Activated CD8-positive, alpha-beta T cell treated with anti-CD3 and anti-CD28 coated beads for 36 hours (primary cell): ENCODE results near the gene EN1. TPM values are rescaled to one million over a fixed set of nuclear protein-coding genes. Genes with fewer than 3 reads are reported as not detected.

Experiments
- ATAC-seq: fragments of 200-7000 bp; cut with Tn5 transposase; one replicate; pipeline ENCODE4 v1.10.0; 2021; ENCODE audit warnings: mild to moderate bottlenecking, moderate library complexity
- CTCF ChIA-PET: fragments of 350-600 bp; sonication (Branson Sonifier 250); formaldehyde crosslinking; loops from one replicate; lab custom pipeline; 2021; ENCODE audit warnings: antibody characterized with exemption; lab: Charles Lee
- POLR2A ChIA-PET: fragments of 350-600 bp; sonication (Branson Sonifier 250); formaldehyde crosslinking; loops from one replicate; lab custom pipeline; 2021; ENCODE audit warnings: antibody characterized with exemption; lab: Charles Lee
- DNase-seq: peaks from one replicate; pipeline ENCODE4 v3.0.0-alpha.2; 2020
- H3K27ac Mint-ChIP-seq: one replicate; pipeline ENCODE4 v1.8.0; 2021; ENCODE audit warnings: mild to moderate bottlenecking, mixed read lengths
- H3K27me3 Mint-ChIP-seq: one replicate; pipeline ENCODE4 v1.8.0; 2021; ENCODE audit warnings: mixed read lengths
- H3K36me3 Mint-ChIP-seq: one replicate; pipeline ENCODE4 v1.8.0; 2021; ENCODE audit warnings: low read depth, mixed read lengths
- H3K4me1 Mint-ChIP-seq: one replicate; pipeline ENCODE4 v1.8.0; 2021; ENCODE audit warnings: low read depth, mixed read lengths
- H3K4me3 Mint-ChIP-seq: one replicate; pipeline ENCODE4 v1.8.0; 2021; ENCODE audit warnings: mild to moderate bottlenecking, moderate library complexity, mixed read lengths
- H3K9me3 Mint-ChIP-seq: one replicate; pipeline ENCODE4 v1.8.0; 2021; ENCODE audit warnings: mixed read lengths
- intact Hi-C: fragments of 100-400 bp; cut with micrococcal nuclease; formaldehyde crosslinking; loops from one replicate; pipeline ENCODE4 v1.10.0; 2022
- total RNA-seq, 2 experiments: library from RNA; stranded (reverse); gene quantifications; one replicate each; pipeline ENCODE4 v1.2.3, GENCODE V29; 2021
- TF ChIP-seq, protein P1 (sequence below): fragments of 200-600 bp; IDR thresholded peaks from one replicate; pipeline ENCODE4 v1.8.0; 2022; ENCODE audit warnings: antibody characterized with exemption, mild to moderate bottlenecking

The EN1 gene
- total RNA-seq, 2 experiments from 2014 or later, result not detected

DNA sequence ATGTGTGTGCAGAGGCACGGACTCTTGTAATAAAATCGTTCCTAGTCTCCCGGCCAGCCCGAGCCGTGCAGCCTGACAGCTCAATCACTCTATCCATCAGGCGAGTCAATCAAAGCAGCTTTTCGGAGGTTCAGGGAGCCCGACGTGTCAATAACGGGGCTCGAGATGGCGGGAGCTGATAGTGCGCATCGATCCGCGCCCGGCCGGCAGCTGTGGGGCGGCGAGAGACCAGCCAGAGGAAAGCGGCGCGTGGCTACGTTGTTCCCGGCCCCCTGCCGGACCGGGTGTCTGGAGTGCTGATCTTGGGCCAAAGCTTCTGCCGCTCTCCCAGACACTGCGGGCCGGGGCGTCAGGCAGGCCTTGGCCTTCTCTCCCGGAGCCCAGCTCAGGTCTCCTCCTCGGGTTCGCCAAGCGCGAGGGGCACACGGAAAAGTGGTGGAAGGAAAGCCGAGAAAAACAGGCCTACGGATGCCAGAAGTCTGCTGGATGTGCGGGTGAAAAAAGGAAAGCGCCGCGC is 2.4 kb downstream of the EN1 start:
- no peak for DNase-seq
- no peak overlapping the region for H3K27ac Mint-ChIP-seq
- TF ChIP-seq, protein P1, sequence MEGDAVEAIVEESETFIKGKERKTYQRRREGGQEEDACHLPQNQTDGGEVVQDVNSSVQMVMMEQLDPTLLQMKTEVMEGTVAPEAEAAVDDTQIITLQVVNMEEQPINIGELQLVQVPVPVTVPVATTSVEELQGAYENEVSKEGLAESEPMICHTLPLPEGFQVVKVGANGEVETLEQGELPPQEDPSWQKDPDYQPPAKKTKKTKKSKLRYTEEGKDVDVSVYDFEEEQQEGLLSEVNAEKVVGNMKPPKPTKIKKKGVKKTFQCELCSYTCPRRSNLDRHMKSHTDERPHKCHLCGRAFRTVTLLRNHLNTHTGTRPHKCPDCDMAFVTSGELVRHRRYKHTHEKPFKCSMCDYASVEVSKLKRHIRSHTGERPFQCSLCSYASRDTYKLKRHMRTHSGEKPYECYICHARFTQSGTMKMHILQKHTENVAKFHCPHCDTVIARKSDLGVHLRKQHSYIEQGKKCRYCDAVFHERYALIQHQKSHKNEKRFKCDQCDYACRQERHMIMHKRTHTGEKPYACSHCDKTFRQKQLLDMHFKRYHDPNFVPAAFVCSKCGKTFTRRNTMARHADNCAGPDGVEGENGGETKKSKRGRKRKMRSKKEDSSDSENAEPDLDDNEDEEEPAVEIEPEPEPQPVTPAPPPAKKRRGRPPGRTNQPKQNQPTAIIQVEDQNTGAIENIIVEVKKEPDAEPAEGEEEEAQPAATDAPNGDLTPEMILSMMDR, result no peak
- no peaks in the 10 kb centered on the region for H3K36me3 Mint-ChIP-seq
- H3K27me3 Mint-ChIP-seq, result peaks cover 79% of the 10 kb centered on the region
- ChIA-PET CTCF (interaction anchor here (0.7 to 4.5 kb wide), 5 partner anchors 10 to 812 kb away, joined by 3 to 44 read pairs (median 5); no protein-coding TSS in a partner anchor), POLR2A (no interaction called here)
- intact Hi-C loops, result no loop called here
- no peak for ATAC-seq
- no peaks in the 10 kb centered on the region for H3K9me3 Mint-ChIP-seq
- H3K4me1 Mint-ChIP-seq, result peaks cover 22% of the 10 kb centered on the region
- no peak overlapping the region for H3K4me3 Mint-ChIP-seq

DNA sequence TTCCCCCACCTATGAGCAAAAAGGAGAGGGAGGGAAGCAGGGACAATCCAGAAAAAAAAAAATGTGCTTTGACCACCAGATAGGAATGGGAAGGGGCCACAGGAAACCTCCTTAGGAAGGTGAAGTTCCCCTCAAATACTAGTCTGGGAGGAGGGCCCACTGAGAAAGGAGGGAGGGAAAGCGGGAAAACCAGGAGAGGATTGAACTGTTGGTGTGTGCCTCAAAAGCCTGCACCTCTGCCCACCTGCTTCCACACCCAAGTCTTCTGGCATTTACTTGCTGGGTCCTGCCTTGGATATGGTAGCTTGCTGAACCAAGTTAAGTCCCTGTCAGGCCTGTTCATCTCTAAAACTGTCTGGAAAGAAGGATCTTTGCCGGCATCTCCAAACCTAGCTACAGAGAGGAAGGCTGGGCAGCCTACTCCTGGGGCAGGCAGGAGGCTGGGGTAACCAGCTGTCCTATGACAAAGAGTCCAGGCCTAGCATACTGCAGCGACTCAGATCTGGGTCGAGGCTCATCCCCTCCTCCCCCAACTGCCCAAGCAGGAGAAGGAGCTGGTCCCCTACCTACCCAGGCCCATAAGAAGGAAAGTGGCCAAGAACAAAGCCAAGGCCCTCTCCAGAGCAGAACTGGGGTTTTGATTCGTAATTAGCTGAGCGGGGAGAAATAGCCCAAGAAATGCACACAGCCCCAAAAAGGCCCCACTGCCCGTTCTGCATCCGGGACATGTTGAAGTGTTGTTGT is 3.0 kb downstream of the EN1 start:
- TF ChIP-seq, protein P1, result no peak
- no peak overlapping the region for H3K27ac Mint-ChIP-seq
- H3K9me3 Mint-ChIP-seq, result no peaks in the 10 kb centered on the region
- peaks cover 82% of the 10 kb centered on the region for H3K27me3 Mint-ChIP-seq
- peaks cover 22% of the 10 kb centered on the region for H3K4me1 Mint-ChIP-seq
- DNase-seq, result no peak
- ChIA-PET CTCF (interaction anchor here (0.7 to 4.5 kb wide), 5 partner anchors 11 to 812 kb away, joined by 3 to 44 read pairs (median 5); no protein-coding TSS in a partner anchor), POLR2A (interaction anchor here (0.6 kb wide), 1 partner anchor 394 kb away, joined by 3 read pairs; no protein-coding TSS in a partner anchor)
- H3K36me3 Mint-ChIP-seq, result no peaks in the 10 kb centered on the region
- no peak overlapping the region for H3K4me3 Mint-ChIP-seq
- intact Hi-C loops, result no loop called here
- ATAC-seq, result no peak

DNA sequence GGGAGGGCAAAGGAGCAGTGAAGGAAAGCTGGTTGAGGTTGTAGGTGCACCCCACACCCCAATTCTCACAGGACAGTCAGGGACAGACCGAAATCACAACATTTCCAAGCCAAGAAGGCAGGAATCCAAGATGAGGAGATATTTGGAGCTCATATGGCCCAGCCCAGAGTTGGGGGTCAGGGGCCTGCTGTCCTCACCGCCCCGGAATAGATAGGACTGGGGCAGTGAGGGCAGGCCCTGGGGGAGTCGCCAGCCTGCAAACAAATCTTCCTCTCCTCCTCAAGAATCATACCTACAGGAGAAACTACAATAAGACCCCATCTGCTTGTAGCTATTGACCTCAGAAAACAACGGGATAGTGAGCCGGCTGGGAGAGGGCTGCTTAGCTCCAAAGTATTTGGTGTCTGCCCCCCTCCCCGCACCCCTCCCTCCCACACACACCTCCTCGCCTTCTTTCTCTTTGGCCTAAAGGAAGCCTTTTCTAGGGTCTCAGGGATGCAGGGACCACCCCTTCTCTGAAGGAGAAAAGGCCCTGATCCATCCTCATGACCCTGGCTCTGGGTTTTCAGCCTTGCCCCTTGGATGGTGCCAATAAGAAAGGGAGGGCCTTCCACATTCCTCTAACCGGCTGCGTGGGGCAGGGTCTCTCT is 3.8 kb downstream of the EN1 start:
- no peak overlapping the region for H3K4me3 Mint-ChIP-seq
- peaks cover 18% of the 10 kb centered on the region for H3K4me1 Mint-ChIP-seq
- CTCF ChIA-PET, result interaction anchor here (1.1 to 4.5 kb wide), 3 partner anchors 12 to 39 kb away, joined by 3 to 44 read pairs (median 7); no protein-coding TSS in a partner anchor
- H3K9me3 Mint-ChIP-seq, result no peaks in the 10 kb centered on the region
- intact Hi-C loops, result no loop called here
- POLR2A ChIA-PET, result interaction anchor here (0.6 kb wide), 1 partner anchor 393 kb away, joined by 3 read pairs; no protein-coding TSS in a partner anchor
- H3K27ac Mint-ChIP-seq, result no peak overlapping the region
- peaks cover 82% of the 10 kb centered on the region for H3K27me3 Mint-ChIP-seq
- DNase-seq, result no peak
- TF ChIP-seq, protein P1, result no peak
- H3K36me3 Mint-ChIP-seq, result no peaks in the 10 kb centered on the region
- ATAC-seq, result no peak

DNA sequence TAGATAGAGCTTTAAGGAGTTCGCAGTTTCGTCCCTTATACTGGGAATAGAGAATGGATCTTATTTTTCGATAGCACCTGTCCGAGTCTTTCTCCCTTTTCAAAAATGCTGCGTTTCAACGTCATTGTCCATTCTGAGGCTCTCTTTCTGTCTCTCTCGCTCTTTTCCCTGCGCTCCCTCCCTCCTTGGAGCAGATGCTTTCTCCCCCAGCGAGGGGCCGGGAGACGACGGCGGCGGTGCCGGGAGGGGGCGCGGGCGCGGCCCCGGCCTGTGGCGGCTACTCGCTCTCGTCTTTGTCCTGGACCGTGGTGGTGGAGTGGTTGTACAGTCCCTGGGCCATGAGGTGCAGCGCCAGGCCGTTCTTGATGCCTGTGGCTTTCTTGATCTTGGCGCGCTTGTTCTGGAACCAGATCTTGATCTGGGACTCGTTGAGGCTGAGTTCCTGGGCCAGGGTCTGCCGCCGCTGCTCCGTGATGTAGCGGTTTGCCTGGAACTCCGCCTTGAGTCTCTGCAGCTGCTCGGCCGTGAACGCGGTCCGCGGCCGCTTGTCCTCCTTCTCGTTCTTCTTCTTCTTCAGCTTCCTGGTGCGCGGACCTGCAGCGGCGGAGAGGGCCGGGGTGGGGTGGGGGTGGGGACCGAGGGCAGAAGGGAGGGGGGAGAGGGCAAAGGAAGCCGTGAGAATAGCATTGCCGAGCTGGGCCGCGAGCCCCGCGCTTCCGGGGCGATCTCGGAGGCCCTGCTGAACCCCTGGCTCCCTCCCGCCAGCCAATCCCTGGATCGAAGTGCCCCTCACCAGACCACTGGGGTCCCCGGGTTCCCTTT is 4.6 kb downstream of the EN1 start:
- Mint-ChIP-seq H3K9me3 (no peaks in the 10 kb centered on the region), H3K36me3 (no peaks in the 10 kb centered on the region), H3K4me3 (peak overlapping the region; percentile 63), H3K27ac (no peak overlapping the region), H3K27me3 (peaks cover 82% of the 10 kb centered on the region), H3K4me1 (peaks cover 15% of the 10 kb centered on the region)
- ChIA-PET POLR2A (no interaction called here), CTCF (interaction anchor here (1.1 to 4.5 kb wide), 3 partner anchors 12 to 40 kb away, joined by 3 to 44 read pairs (median 7); no protein-coding TSS in a partner anchor)
- DNase-seq (no peak), ATAC-seq (no peak)
- TF ChIP-seq, protein P1, result no peak
- intact Hi-C loops, result no loop called here
